K562 (cell line): ENCODE results near the gene H3-3A. TPM values are rescaled to one million over a fixed set of nuclear protein-coding genes. Genes with fewer than 3 reads are reported as not detected.

ENCODE experiments used
- ATAC-seq: fragments of 200-7000 bp; cut with Tn5 transposase; 3 replicates; pipeline ENCODE4 v1.9.1; 2020; ENCODE audit warnings: moderate library complexity
- BruUV-seq: library from RNA; stranded (reverse); fragments of 400-500 nt; replicated peaks from 2 replicates; lab custom pipeline; 2021; lab: Mats Ljungman, UMichigan
- CTCF ChIA-PET: fragments of 300-600 bp; formaldehyde crosslinking; extraction: SDS; loops from one replicate; lab custom pipeline; 2021; ENCODE audit warnings: low intra/inter-chr PET ratio; lab: Yijun Ruan, JAX
- POLR2A ChIA-PET: fragments of 300-600, 350-650 bp; sonication (Branson Sonifier 250); formaldehyde crosslinking; extraction: SDS; loops from one replicate; lab custom pipeline; 2021; ENCODE audit warnings: antibody characterized with exemption, inconsistent platforms; lab: Yijun Ruan, JAX
- DNase-seq, 4 experiments: peaks; one replicate each; pipeline versions ENCODE4 v3.0.0 to v3.0.0-alpha.2; 2011 to 2018; ENCODE audit warnings: low spot score in 3 of 4, mixed read lengths in 3 of 4; ENCODE audit errors: extremely low read depth in 1 of 4
- FAIRE-seq: peaks from 2 replicates; lab custom pipeline; 2011; peaks lifted over from hg19 to GRCh38; lab: Jason Lieb, UNC
- H2AFZ ChIP-seq: 2 replicates; pipeline ENCODE4 v1.6.0; 2011; ENCODE audit warnings: low read depth, low read length, control low read depth, inconsistent platforms
- H3K27ac ChIP-seq: fragments of 200-600 bp; 3 replicates; pipeline ENCODE4 v1.8.0; 2011; ENCODE audit warnings: low read depth, mild to moderate bottlenecking, control low read depth, inconsistent platforms, low read length, moderate library complexity, mixed read lengths; ENCODE audit errors: extremely low read depth
- H3K27me3 ChIP-seq, 2 experiments: fragments of 300-600 bp in 1 of 2; 2 replicates in 1 of 2; 3 replicates in 1 of 2; pipeline versions ENCODE4 v1.6.0 to v1.8.0; 2011; ENCODE audit warnings: inconsistent platforms in 2 of 2, low read length in 2 of 2, mild to moderate bottlenecking in 1 of 2, mixed read lengths in 1 of 2, moderate library complexity in 1 of 2; ENCODE audit not compliant: control insufficient read depth in 2 of 2, insufficient read depth in 2 of 2
- H3K36me3 ChIP-seq: fragments of 300-600 bp; 3 replicates; pipeline ENCODE4 v1.8.0; 2011; ENCODE audit warnings: mild to moderate bottlenecking, low read length, inconsistent platforms; ENCODE audit not compliant: control insufficient read depth, insufficient read depth
- H3K4me1 ChIP-seq, 2 experiments: fragments of 200-600 bp in 1 of 2; replicated peaks in 1 of 2; 2 replicates in 1 of 2; 3 replicates in 1 of 2; pipeline versions ENCODE4 v1.5.1 to v1.8.0; 2011; ENCODE audit warnings: inconsistent platforms in 2 of 2, low read length in 2 of 2, mild to moderate bottlenecking in 1 of 2, mixed read lengths in 1 of 2, moderate library complexity in 1 of 2; ENCODE audit not compliant: control insufficient read depth in 2 of 2, insufficient read depth in 2 of 2
- H3K4me2 ChIP-seq: 2 replicates; pipeline ENCODE4 v1.6.1; 2011; ENCODE audit warnings: low read length, control low read depth, inconsistent platforms, mixed read lengths; ENCODE audit not compliant: insufficient read depth
- H3K4me3 ChIP-seq: fragments of 200-600 bp; sonication (generic), shearing (Covaris generic); 2 replicates; pipeline ENCODE4 v1.5.1; 2016; ENCODE audit warnings: control low read depth, inconsistent platforms
- H3K79me2 ChIP-seq: fragments of 200-600 bp; 3 replicates; pipeline ENCODE4 v1.8.0; 2011; ENCODE audit warnings: low read length, inconsistent platforms; ENCODE audit not compliant: control insufficient read depth, insufficient read depth
- H3K9ac ChIP-seq, 2 experiments: 2 replicates each; pipeline versions ENCODE4 v1.6.0 to v1.6.1; 2011; ENCODE audit warnings: low read depth in 2 of 2, low read length in 2 of 2, control low read depth in 1 of 2, inconsistent platforms in 1 of 2, mild to moderate bottlenecking in 1 of 2, mixed read lengths in 1 of 2; ENCODE audit not compliant: insufficient read depth in 1 of 2
- H3K9me1 ChIP-seq: one replicate; pipeline ENCODE4 v1.6.0; 2011; ENCODE audit warnings: inconsistent platforms, mild to moderate bottlenecking, low read length, moderate library complexity; ENCODE audit not compliant: control insufficient read depth, insufficient read depth
- H3K9me3 ChIP-seq: replicated peaks from 2 replicates; pipeline ENCODE4 v1.5.1; 2011; ENCODE audit warnings: low read depth, low read length, inconsistent platforms; ENCODE audit not compliant: control insufficient read depth, insufficient read depth
- H4K20me1 ChIP-seq: replicated peaks from 2 replicates; pipeline ENCODE4 v1.6.1; 2011; ENCODE audit warnings: low read length, inconsistent platforms, mixed read lengths; ENCODE audit not compliant: control insufficient read depth, insufficient read depth
- RBFOX2 ChIP-seq: fragments of 200-400 bp; formaldehyde crosslinking; IDR thresholded peaks from 2 replicates; pipeline ENCODE4 v1.6.1; 2017; ENCODE audit warnings: low read depth, mild to moderate bottlenecking, low read length, moderate library complexity
- WGBS: fragments of 100-300 bp; shearing (Covaris generic); methylation state at CpG from one replicate; pipeline ENCODE4 v1.1.6; 2016; ENCODE audit warnings: low coverage, mixed read lengths; ENCODE audit not compliant: insufficient coverage; ENCODE audit errors: missing lambda C conversion rate; 5-methylcytosine and 5-hydroxymethylcytosine counted together
- in situ Hi-C: fragments of 300-500 bp; cut with MboI; formaldehyde crosslinking; loops from 4 replicates; pipeline ENCODE4 v1.15.0; 2018; ENCODE audit warnings: inconsistent platforms, mixed read lengths
- intact Hi-C: fragments of 100-400 bp; cut with micrococcal nuclease; formaldehyde crosslinking; loops from 2 replicates; pipeline ENCODE4 v1.14.2; 2022
- polyA plus RNA-seq, 8 experiments: library from polyadenylated mRNA; depleted of rRNA in 4 of 8; stranded (reverse) in 5 of 8; unstranded in 3 of 8; fragments of >200 nt; fragmentation: Nextera tagmentation in 2 of 8; fragmentation: Illumina TruSeq in 1 of 8; extraction: Ambion mirVana in 2 of 8; extraction: Trizol in 1 of 8; gene quantifications; 2 replicates each; pipeline versions ENCODE4 v1.2.1 to v1.2.3, GENCODE V29; 2011 to 2014; ENCODE audit warnings: inconsistent platforms in 1 of 8, missing spikeins in 1 of 8
- total RNA-seq, 7 experiments: library from RNA; depleted of rRNA in 6 of 7; stranded (reverse); fragments of >200 nt in 6 of 7; fragmentation: Illumina TruSeq in 2 of 7; extraction: Trizol in 2 of 7; gene quantifications; 2 replicates each; pipeline versions ENCODE4 v1.2.1 to v1.2.3, GENCODE V29; 2011 to 2021; ENCODE audit warnings: low replicate concordance in 1 of 7
- TF ChIP-seq, protein P1 (sequence below): sonication (generic); formaldehyde crosslinking; IDR thresholded peaks from 2 replicates; pipeline ENCODE4 v1.9.0; 2022; ENCODE audit warnings: mild to moderate bottlenecking, missing genetic modification reagents
- TF ChIP-seq, protein P2 (sequence below): IDR thresholded peaks from 3 replicates; pipeline ENCODE4 v1.6.1; 2011; ENCODE audit warnings: borderline replicate concordance, mild to moderate bottlenecking; ENCODE audit not compliant: insufficient read length, insufficient read depth

H3-3A gene
- total and polyA plus RNA-seq, 9 of the 15 experiments (the other 6 are each of a cell fraction or from before 2014, with no cell fraction given): 426 to 1,083 (median 591) TPM

DNA sequence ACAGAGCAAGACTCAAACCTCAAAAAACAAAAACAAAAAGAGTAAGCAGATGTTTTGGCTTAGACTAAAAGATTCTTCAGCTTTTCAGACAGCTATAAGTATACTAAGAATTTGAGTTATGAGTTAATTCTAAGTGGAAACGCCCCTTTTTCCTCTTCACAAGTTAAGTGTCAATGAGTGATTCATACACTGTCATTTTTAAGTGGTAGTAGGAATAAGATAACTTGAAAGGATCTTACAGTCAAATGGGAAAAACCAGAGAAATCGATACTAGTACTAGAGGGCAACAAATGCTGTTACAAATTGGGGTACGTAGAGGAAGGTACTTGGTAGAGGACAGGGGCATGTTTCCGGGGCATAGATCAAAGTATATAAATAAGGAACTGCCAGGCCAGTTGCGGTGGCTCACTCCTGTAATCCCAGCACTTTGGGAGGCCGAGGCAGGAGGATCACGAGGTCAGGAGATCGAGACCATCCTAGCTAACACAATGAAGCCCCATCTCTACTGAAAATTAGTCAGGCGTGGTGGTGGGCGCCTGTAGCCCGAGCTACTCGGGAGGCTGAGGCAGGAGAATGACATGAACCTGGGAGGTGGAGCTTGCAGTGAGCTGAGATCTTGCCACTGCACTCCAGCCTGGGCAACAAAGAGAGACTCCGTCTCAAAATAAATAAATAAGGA lies 7.4 kb downstream of the H3-3A start:
- CTCF ChIA-PET: no interaction called here
- WGBS: 94% methylated on average over 13 of the region's 13 CpGs
- no TSS peak for BruUV-seq
- POLR2A ChIA-PET: interaction anchor here (0.9 to 2.4 kb wide), 6 partner anchors 8 to 42 kb away, joined by 3 to 12 read pairs (median 4); no protein-coding TSS in a partner anchor
- DNase-seq (no peak), FAIRE-seq (no peak), ATAC-seq (no peak)
- Histone ChIP-seq H3K9me3 (no peaks in the 10 kb centered on the region), H3K9me1 (peaks cover 12% of the 10 kb centered on the region), H3K9ac (no peak overlapping the region), H3K4me3 (no peak overlapping the region), H3K27ac (no peak overlapping the region), H3K4me2 (no peak overlapping the region), H3K36me3 (peaks cover 81% of the 10 kb centered on the region), H3K79me2 (peaks cover 59% of the 10 kb centered on the region), H3K4me1 (peaks cover 0 to 18% of the 10 kb centered on the region in 2 experiments; a peak in 3 of 5 replicates), H2AFZ (no peak overlapping the region), H3K27me3 (no peaks in the 10 kb centered on the region), H4K20me1 (peaks cover 58% of the 10 kb centered on the region)
- TF ChIP-seq, protein P1, sequence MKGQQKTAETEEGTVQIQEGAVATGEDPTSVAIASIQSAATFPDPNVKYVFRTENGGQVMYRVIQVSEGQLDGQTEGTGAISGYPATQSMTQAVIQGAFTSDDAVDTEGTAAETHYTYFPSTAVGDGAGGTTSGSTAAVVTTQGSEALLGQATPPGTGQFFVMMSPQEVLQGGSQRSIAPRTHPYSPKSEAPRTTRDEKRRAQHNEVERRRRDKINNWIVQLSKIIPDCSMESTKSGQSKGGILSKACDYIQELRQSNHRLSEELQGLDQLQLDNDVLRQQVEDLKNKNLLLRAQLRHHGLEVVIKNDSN (CRISPR knock-in tag): 0 out of 2 replicates have a peak, but pooled peaks have one; percentile 15
- peak; percentile 43; the same call in 1 of the 2 replicates for TF ChIP-seq RBFOX2
- TF ChIP-seq, protein P2, sequence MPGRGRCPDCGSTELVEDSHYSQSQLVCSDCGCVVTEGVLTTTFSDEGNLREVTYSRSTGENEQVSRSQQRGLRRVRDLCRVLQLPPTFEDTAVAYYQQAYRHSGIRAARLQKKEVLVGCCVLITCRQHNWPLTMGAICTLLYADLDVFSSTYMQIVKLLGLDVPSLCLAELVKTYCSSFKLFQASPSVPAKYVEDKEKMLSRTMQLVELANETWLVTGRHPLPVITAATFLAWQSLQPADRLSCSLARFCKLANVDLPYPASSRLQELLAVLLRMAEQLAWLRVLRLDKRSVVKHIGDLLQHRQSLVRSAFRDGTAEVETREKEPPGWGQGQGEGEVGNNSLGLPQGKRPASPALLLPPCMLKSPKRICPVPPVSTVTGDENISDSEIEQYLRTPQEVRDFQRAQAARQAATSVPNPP: no peak
- in situ Hi-C loops (no loop called here), intact Hi-C loops (no loop called here)
